GM19467 (cell line): ENCODE data around the gene COMMD7.

Source experiments
- ATAC-seq: cut with Tn5 transposase; IDR thresholded peaks from one replicate; pipeline ENCODE4 v1.9.1; 2021; ENCODE audit warnings: mild to moderate bottlenecking, moderate library complexity; ENCODE audit not compliant: unreplicated experiment

COMMD7 gene

GRCh38 chr20:32652739-32653526, 90.3 kb downstream of the COMMD7 start:
- ATAC-seq, result no peak
